Measurements from ENCODE around the gene EFNA5. TPM values are rescaled to one million over a fixed set of nuclear protein-coding genes. Genes with fewer than 3 reads are reported as not detected.

The EFNA5 gene
- total and polyA plus RNA-seq, 2 experiments from 2014 or later: 7.5 to 10.1 TPM

DNA sequence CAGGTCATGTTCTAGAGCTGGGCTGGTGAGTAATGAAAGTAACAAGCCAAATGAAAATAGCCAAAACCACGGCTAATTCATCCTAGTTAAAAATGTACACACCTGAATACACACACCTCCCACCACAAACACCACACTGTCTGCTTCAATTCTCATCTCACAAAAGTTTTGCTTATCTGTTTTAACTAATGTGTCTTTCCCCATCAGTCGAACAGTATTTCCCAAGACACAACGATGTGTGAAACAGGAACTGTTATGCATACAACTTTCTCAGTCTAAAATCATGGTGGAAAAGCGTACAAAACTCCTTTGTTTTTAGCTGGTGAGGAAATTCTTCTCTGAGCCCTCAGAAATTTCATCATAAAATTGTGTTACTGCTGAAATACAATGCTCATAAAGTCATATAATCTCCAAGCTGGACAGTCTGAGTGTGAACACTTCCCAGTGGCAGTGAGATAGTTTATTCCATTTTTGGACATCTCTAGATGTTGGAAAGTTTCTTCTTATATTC lies 242.4 kb downstream of the EFNA5 start:
- no peak for TF ChIP-seq JUNB (IDR thresholded peaks at IDR 0.05; ENCODE audit: unreplicated experiment)
- no peak for TF ChIP-seq CTCF (conservative IDR thresholded peaks at IDR 0.05; ENCODE audit: low read depth in 2 of 2)
- no peak for TF ChIP-seq EZH2phosphoT487 (IDR thresholded peaks at IDR 0.05; ENCODE audit: unreplicated experiment)
- TF ChIP-seq EZH2 (IDR thresholded peaks at IDR 0.05; ENCODE audit: low read depth, unreplicated experiment): no peak
- no peak for TF ChIP-seq REST (IDR thresholded peaks at IDR 0.05; ENCODE audit: unreplicated experiment)
- no peak for TF ChIP-seq ZNF331 (CRISPR knock-in tag; IDR thresholded peaks at IDR 0.05; ENCODE audit: low read depth)
- TF ChIP-seq STAT1 (IDR thresholded peaks at IDR 0.05; ENCODE audit: unreplicated experiment): no peak
- no peak for TF ChIP-seq NANOG (IDR thresholded peaks at IDR 0.05; ENCODE audit: borderline replicate concordance)
- Histone ChIP-seq H3K4me3 (no peak overlapping the region), H3K4me2 (no peak overlapping the region), H3K36me3 (ENCODE audit: insufficient read depth) (no peaks in the 10 kb centered on the region), H3K27ac (ENCODE audit: low read depth) (no peak overlapping the region), H3K4me1 (ENCODE audit: insufficient read depth) (no peaks in the 10 kb centered on the region), H3K79me2 (replicated peaks; ENCODE audit: insufficient read depth) (no peaks in the 10 kb centered on the region), H3K27me3 (ENCODE audit: insufficient read depth) (no peaks in the 10 kb centered on the region), H3K9me2 (ENCODE audit: insufficient read depth) (no peaks in the 10 kb centered on the region), H4K20me1 (replicated peaks; ENCODE audit: insufficient read depth) (no peaks in the 10 kb centered on the region), H2AFZ (no peak overlapping the region), H3F3A (replicated peaks; ENCODE audit: low read depth) (no peaks in the 10 kb centered on the region)
- no peak for DNase-seq (ENCODE audit: low spot score)
- Mint-ChIP-seq H3K4me1 (0 out of 3 replicates have a peak, but pooled peaks cover 4% of the 10 kb centered on the region), H3K27ac (no peak overlapping the region), H3K27me3 (ENCODE audit: insufficient read depth, low read depth, poor library complexity) (no peaks in the 10 kb centered on the region), H3K36me3 (ENCODE audit: low read depth) (no peaks in the 10 kb centered on the region), H3K4me3 (no peak overlapping the region), H3K9me3 (no peaks in the 10 kb centered on the region)
- no peak for ATAC-seq

DNA sequence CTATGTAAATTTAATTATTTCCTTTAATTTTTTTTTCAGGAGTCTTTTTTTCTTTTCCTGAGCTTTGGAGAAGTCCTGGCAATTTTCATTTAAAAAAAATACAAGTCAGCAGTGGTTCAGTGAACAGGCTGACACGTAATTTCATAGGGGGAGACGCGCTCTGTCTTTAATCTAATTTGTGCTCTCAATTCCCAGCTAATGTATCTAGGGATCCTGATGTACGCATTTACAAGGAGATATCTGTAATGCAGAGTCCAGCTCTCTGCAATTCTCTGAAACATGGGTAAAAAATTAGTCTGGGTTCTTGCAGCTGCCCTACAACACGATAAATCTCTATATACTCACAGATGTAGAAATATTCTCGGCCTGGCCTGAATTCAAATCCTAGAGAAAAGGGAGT lies 243.9 kb downstream of the EFNA5 start:
- no peak overlapping the region for H3K27ac Mint-ChIP-seq
- ATAC-seq (no peak), DNase-seq (ENCODE audit: low spot score) (no peak)
- Histone ChIP-seq H2AFZ (no peak overlapping the region), H4K20me1 (replicated peaks; ENCODE audit: insufficient read depth) (no peaks in the 10 kb centered on the region), H3K27me3 (ENCODE audit: insufficient read depth) (no peaks in the 10 kb centered on the region), H3F3A (replicated peaks; ENCODE audit: low read depth) (no peaks in the 10 kb centered on the region), H3K4me1 (ENCODE audit: insufficient read depth) (no peaks in the 10 kb centered on the region), H3K79me2 (replicated peaks; ENCODE audit: insufficient read depth) (no peaks in the 10 kb centered on the region), H3K27ac (ENCODE audit: low read depth) (no peak overlapping the region), H3K4me2 (no peak overlapping the region), H3K4me3 (no peak overlapping the region), H3K36me3 (ENCODE audit: insufficient read depth) (no peaks in the 10 kb centered on the region), H3K9me2 (ENCODE audit: insufficient read depth) (no peaks in the 10 kb centered on the region)
- no peak overlapping the region for H3K4me3 Mint-ChIP-seq
- TF ChIP-seq ZNF331 (CRISPR knock-in tag; IDR thresholded peaks at IDR 0.05; ENCODE audit: low read depth) (no peak), NANOG (IDR thresholded peaks at IDR 0.05; ENCODE audit: borderline replicate concordance) (no peak), ZNF114 (CRISPR knock-in tag; IDR thresholded peaks at IDR 0.05) (no peak)
- TF ChIP-seq, protein P1, sequence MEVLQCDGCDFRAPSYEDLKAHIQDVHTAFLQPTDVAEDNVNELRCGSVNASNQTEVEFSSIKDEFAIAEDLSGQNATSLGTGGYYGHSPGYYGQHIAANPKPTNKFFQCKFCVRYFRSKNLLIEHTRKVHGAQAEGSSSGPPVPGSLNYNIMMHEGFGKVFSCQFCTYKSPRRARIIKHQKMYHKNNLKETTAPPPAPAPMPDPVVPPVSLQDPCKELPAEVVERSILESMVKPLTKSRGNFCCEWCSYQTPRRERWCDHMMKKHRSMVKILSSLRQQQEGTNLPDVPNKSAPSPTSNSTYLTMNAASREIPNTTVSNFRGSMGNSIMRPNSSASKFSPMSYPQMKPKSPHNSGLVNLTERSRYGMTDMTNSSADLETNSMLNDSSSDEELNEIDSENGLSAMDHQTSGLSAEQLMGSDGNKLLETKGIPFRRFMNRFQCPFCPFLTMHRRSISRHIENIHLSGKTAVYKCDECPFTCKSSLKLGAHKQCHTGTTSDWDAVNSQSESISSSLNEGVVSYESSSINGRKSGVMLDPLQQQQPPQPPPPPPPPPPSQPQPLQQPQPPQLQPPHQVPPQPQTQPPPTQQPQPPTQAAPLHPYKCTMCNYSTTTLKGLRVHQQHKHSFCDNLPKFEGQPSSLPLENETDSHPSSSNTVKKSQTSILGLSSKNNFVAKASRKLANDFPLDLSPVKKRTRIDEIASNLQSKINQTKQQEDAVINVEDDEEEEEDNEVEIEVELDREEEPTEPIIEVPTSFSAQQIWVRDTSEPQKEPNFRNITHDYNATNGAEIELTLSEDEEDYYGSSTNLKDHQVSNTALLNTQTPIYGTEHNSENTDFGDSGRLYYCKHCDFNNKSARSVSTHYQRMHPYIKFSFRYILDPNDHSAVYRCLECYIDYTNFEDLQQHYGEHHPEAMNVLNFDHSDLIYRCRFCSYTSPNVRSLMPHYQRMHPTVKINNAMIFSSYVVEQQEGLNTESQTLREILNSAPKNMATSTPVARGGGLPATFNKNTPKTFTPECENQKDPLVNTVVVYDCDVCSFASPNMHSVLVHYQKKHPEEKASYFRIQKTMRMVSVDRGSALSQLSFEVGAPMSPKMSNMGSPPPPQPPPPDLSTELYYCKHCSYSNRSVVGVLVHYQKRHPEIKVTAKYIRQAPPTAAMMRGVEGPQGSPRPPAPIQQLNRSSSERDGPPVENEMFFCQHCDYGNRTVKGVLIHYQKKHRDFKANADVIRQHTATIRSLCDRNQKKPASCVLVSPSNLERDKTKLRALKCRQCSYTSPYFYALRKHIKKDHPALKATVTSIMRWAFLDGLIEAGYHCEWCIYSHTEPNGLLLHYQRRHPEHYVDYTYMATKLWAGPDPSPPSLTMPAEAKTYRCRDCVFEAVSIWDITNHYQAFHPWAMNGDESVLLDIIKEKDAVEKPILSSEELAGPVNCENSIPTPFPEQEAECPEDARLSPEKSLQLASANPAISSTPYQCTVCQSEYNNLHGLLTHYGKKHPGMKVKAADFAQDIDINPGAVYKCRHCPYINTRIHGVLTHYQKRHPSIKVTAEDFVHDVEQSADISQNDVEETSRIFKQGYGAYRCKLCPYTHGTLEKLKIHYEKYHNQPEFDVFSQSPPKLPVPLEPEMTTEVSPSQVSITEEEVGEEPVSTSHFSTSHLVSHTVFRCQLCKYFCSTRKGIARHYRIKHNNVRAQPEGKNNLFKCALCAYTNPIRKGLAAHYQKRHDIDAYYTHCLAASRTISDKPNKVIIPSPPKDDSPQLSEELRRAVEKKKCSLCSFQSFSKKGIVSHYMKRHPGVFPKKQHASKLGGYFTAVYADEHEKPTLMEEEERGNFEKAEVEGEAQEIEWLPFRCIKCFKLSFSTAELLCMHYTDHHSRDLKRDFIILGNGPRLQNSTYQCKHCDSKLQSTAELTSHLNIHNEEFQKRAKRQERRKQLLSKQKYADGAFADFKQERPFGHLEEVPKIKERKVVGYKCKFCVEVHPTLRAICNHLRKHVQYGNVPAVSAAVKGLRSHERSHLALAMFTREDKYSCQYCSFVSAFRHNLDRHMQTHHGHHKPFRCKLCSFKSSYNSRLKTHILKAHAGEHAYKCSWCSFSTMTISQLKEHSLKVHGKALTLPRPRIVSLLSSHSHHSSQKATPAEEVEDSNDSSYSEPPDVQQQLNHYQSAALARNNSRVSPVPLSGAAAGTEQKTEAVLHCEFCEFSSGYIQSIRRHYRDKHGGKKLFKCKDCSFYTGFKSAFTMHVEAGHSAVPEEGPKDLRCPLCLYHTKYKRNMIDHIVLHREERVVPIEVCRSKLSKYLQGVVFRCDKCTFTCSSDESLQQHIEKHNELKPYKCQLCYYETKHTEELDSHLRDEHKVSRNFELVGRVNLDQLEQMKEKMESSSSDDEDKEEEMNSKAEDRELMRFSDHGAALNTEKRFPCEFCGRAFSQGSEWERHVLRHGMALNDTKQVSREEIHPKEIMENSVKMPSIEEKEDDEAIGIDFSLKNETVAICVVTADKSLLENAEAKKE (CRISPR knock-in tag; IDR thresholded peaks at IDR 0.05): no peak
- no peaks in the 10 kb centered on the region for H3K27me3 Mint-ChIP-seq (ENCODE audit: insufficient read depth, low read depth, poor library complexity)
- no peaks in the 10 kb centered on the region for H3K9me3 Mint-ChIP-seq
- H3K4me1 Mint-ChIP-seq: peaks cover 4% of the 10 kb centered on the region; the same call in 2 of the 3 replicates
- no peaks in the 10 kb centered on the region for H3K36me3 Mint-ChIP-seq (ENCODE audit: low read depth)
